GM12865 (cell line): ENCODE data around the gene DTNBP1.
"Not testable (repeated sequence)": the region's sequence is repeated elsewhere in the genome, so short reads cannot be mapped to it uniquely, and the experiment has no call there.

Source experiments
- DNase-seq: peaks from one replicate; pipeline ENCODE4 v3.0.0; 2010; ENCODE audit warnings: low read depth
- H3K4me3 ChIP-seq: 2 replicates; pipeline ENCODE4 v1.5.1; 2011; ENCODE audit warnings: mild to moderate bottlenecking, low read depth, low read length, control low read depth
- TF ChIP-seq, protein P1 (sequence below): IDR thresholded peaks from 2 replicates; pipeline ENCODE4 v1.5.1; 2011; ENCODE audit warnings: low read length, control low read depth, low read depth, inconsistent platforms; ENCODE audit not compliant: insufficient read depth; ENCODE audit errors: missing control alignments

The DTNBP1 gene

GRCh38 chr6:15658181-15658744 lies 4.6 kb downstream of the DTNBP1 start:
- TF ChIP-seq, protein P1, sequence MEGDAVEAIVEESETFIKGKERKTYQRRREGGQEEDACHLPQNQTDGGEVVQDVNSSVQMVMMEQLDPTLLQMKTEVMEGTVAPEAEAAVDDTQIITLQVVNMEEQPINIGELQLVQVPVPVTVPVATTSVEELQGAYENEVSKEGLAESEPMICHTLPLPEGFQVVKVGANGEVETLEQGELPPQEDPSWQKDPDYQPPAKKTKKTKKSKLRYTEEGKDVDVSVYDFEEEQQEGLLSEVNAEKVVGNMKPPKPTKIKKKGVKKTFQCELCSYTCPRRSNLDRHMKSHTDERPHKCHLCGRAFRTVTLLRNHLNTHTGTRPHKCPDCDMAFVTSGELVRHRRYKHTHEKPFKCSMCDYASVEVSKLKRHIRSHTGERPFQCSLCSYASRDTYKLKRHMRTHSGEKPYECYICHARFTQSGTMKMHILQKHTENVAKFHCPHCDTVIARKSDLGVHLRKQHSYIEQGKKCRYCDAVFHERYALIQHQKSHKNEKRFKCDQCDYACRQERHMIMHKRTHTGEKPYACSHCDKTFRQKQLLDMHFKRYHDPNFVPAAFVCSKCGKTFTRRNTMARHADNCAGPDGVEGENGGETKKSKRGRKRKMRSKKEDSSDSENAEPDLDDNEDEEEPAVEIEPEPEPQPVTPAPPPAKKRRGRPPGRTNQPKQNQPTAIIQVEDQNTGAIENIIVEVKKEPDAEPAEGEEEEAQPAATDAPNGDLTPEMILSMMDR = no peak
- H3K4me3 ChIP-seq = no peak overlapping the region
- DNase-seq = peak; percentile 69

- no peak overlapping the region for H3K4me3 ChIP-seq
- TF ChIP-seq, protein P1 = no peak
- no peak for DNase-seq
Observed at GRCh38 chr6:15657290-15657689, 5.5 kb downstream of the DTNBP1 start.

GRCh38 chr6:15656145-15656544 lies 6.7 kb downstream of the DTNBP1 start:
- DNase-seq = no peak
- no peak overlapping the region for H3K4me3 ChIP-seq
- TF ChIP-seq, protein P1 = no peak

DNA sequence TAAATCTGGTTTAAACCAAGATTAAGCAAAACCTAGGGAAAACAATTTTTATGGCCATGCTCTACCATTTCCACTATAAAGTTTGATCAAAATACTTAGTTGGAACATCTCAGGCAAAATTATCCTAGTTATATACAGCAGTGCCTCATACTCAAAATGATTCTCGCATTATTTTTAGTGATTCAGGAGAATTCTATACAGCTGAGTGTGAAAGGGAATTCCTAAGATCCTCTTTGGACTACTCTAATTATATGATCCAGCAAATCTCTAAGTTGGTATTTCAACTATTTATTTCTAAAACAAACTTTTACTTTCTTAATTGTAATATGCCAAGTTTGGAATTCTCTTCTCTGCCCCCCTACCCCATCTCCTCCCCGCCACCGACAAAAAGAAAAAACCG lies 8.6 kb downstream of the DTNBP1 start:
- no peak for DNase-seq
- H3K4me3 ChIP-seq = no peak overlapping the region
- TF ChIP-seq, protein P1 = no peak

DNA sequence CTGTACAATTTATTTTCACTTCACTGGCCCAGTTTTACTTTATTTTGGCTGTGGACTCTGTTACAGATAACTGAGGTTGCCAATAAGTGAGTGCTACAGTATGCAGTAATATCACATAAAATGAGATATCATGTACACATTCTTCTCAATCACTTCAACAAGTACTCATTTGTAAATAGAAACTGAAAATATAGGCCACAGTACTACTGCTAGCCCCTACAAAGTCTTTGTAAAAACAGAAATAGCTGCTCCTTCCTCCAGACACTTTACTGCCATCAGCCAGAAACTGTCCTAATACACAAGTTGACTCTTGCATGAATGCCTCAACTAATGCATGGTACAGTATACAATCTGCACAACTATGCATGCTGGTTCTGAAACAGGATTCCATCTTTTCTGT lies 9.2 kb downstream of the DTNBP1 start:
- peak; percentile 58 for DNase-seq
- no peak overlapping the region for H3K4me3 ChIP-seq
- TF ChIP-seq, protein P1 = no peak

- not testable (repeated sequence) for H3K4me3 ChIP-seq, DNase-seq
Observed at GRCh38 chr6:15650004-15650559, 12.7 kb downstream of the DTNBP1 start.

DNA sequence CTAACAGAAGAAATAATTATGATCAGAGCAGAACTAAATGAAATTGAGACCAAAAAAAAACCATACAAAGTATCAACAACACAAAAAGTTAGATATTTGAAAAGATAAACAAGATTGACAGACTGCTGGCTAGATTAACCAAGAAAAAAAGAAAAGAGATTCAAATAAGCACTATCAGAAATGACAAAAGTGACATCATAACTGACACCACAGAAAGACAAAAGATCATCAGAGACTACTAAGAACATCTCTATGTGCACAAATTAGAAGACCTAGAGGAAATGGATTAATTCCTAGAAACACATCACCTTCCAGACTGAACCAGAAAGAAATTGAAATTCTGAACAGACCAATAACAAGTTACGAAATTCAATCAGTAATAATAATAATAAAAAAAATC lies 17.9 kb downstream of the DTNBP1 start:
- DNase-seq = no peak
- TF ChIP-seq, protein P1 = no peak
- no peak overlapping the region for H3K4me3 ChIP-seq
